T-cell (primary cell): ENCODE results near the gene EZR. TPM values are rescaled to one million over a fixed set of nuclear protein-coding genes. Genes with fewer than 3 reads are reported as not detected.

Source experiments
- ATAC-seq, 4 experiments: fragments of 200-7000 bp in 3 of 4; fragments of 150-1000 bp in 1 of 4; cut with Tn5 transposase; replicated peaks in 1 of 4; 1 replicate in 3 of 4; 2 replicates in 1 of 4; pipeline ENCODE4 v1.10.0; 2021; ENCODE audit warnings: moderate library complexity in 3 of 4, mild to moderate bottlenecking in 2 of 4, moderate number of reproducible peaks in 1 of 4
- CTCF ChIA-PET, 2 donors: fragments of 300-600 bp; sonication (Branson Sonifier 250); formaldehyde crosslinking; loops; one replicate each; lab custom pipeline; 2022; ENCODE audit warnings: antibody characterized with exemption in 2 of 2; lab: Charles Lee
- POLR2A ChIA-PET, 2 donors: fragments of 300-600 bp; sonication (Branson Sonifier 250); formaldehyde crosslinking; loops; one replicate each; lab custom pipeline; 2022; ENCODE audit warnings: antibody characterized with exemption in 2 of 2; lab: Charles Lee
- DNase-seq, 35 experiments: peaks; one replicate each; pipeline versions ENCODE4 v3.0.0 to v3.0.0-alpha.2; 2013 to 2023
- H3K27ac ChIP-seq: one replicate; pipeline ENCODE4 v1.5.1; 2013; ENCODE audit warnings: low read length
- H3K27me3 ChIP-seq, 2 experiments: replicated peaks in 1 of 2; 1 replicate in 1 of 2; 2 replicates in 1 of 2; pipeline versions ENCODE4 v1.6.1 to v1.7.0; 2013; ENCODE audit warnings: low read length in 1 of 2, mixed read lengths in 1 of 2; ENCODE audit not compliant: control insufficient read depth in 2 of 2, insufficient read depth in 2 of 2; ENCODE audit errors: extremely low read depth in 1 of 2
- H3K36me3 ChIP-seq, 2 donors: 1 replicate in 1 of 2; 2 replicates in 1 of 2; pipeline versions ENCODE4 v1.6.1 to v1.7.0; 2013; ENCODE audit warnings: low read length in 1 of 2; ENCODE audit not compliant: control insufficient read depth in 2 of 2, insufficient read depth in 1 of 2; ENCODE audit errors: extremely low read depth in 1 of 2
- H3K4me1 ChIP-seq, 2 experiments: 1 replicate in 1 of 2; 2 replicates in 1 of 2; pipeline versions ENCODE4 v1.6.1 to v1.7.0; 2013; ENCODE audit warnings: low read length in 2 of 2, mixed read lengths in 1 of 2; ENCODE audit not compliant: insufficient read depth in 2 of 2, control insufficient read depth in 1 of 2; ENCODE audit errors: extremely low read depth in 1 of 2
- H3K4me3 ChIP-seq, 2 donors: 1 replicate in 1 of 2; 2 replicates in 1 of 2; pipeline versions ENCODE4 v1.5.1 to v1.7.0; 2013; ENCODE audit warnings: mild to moderate bottlenecking in 2 of 2, low read length in 1 of 2, moderate library complexity in 1 of 2; ENCODE audit not compliant: control insufficient read depth in 1 of 2; ENCODE audit errors: extremely low read depth in 1 of 2
- H3K9me3 ChIP-seq: 2 replicates; pipeline ENCODE4 v1.7.0; 2013
- H3K27ac Mint-ChIP-seq, 2 donors: one replicate each; pipeline ENCODE4 v1.8.0; 2020 to 2021; ENCODE audit warnings: mild to moderate bottlenecking in 2 of 2, mixed read lengths in 2 of 2
- H3K27me3 Mint-ChIP-seq, 2 donors: one replicate each; pipeline ENCODE4 v1.8.0; 2021 to 2022; ENCODE audit warnings: mixed read lengths in 2 of 2
- H3K36me3 Mint-ChIP-seq: one replicate; pipeline ENCODE4 v1.8.0; 2021; ENCODE audit warnings: mixed read lengths
- H3K4me1 Mint-ChIP-seq, 3 donors: one replicate each; pipeline ENCODE4 v1.8.0; 2020 to 2022; ENCODE audit warnings: mixed read lengths in 3 of 3, mild to moderate bottlenecking in 1 of 3
- H3K4me3 Mint-ChIP-seq, 3 donors: one replicate each; pipeline ENCODE4 v1.8.0; 2020 to 2022; ENCODE audit warnings: mild to moderate bottlenecking in 3 of 3, mixed read lengths in 3 of 3, moderate library complexity in 3 of 3
- H3K9me3 Mint-ChIP-seq, 3 donors: one replicate each; pipeline ENCODE4 v1.8.0; 2020 to 2022; ENCODE audit warnings: mixed read lengths in 3 of 3
- WGBS: methylation state at CpG from one replicate; pipeline ENCODE4 v1.1.5; 2013; ENCODE audit warnings: missing lambda C conversion rate; ENCODE audit not compliant: insufficient coverage; 5-methylcytosine and 5-hydroxymethylcytosine counted together
- total RNA-seq, 35 experiments: library from RNA in 6 of 35; stranded (reverse) in 6 of 35; fragments of 120-200 nt in 1 of 35; gene quantifications; one replicate each; pipeline versions ENCODE4 v1.2.1 to v1.2.4 and lab custom pipeline; 2013 to 2026

Gene EZR
- total RNA-seq, 5 donors from 2014 or later (not counting 1 experiment from before 2014, with no cell fraction given) = 176 to 286 (median 272) TPM

DNA sequence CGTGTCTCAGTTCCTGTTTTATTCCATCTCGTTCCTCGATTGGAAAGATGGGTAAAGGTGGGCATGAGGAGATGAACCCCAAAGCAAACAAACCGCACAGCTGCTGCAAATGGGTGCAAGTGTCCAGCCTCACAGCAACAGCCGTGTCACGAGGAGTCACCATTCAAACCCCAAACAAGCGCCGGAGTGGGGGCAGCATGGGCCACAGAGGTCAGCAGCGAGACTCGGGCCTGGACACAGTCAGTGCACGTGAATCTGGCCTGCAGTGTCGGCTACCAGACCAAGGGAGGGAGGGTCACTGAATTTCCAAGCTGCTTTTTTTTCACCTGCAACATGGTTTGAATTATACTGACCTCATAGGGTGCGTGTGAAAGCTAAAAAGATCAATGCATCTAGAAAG, 63.5 kb downstream of the EZR start:
- CTCF ChIA-PET = interaction anchor here in 1 of 2 donors (0.6 kb wide), 1 partner anchor 53 kb away, joined by 6 read pairs; no protein-coding TSS in a partner anchor
- Histone ChIP-seq H3K36me3 (peaks cover 20 to 57% of the 10 kb centered on the region in 2 donors), H3K9me3 (no peaks in the 10 kb centered on the region), H3K4me1 (no peaks in the 10 kb centered on the region), H3K27ac (no peak overlapping the region), H3K27me3 (no peaks in the 10 kb centered on the region), H3K4me3 (no peak overlapping the region)
- DNase-seq (no peak), ATAC-seq (no peak)
- Mint-ChIP-seq H3K27me3 (no peaks in the 10 kb centered on the region), H3K4me1 (no peaks in the 10 kb centered on the region), H3K27ac (no peak overlapping the region), H3K4me3 (no peak overlapping the region), H3K9me3 (no peaks in the 10 kb centered on the region), H3K36me3 (peaks cover 26% of the 10 kb centered on the region)
- WGBS = 97% methylated on average over 7 of the region's 13 CpGs
- POLR2A ChIA-PET = interaction anchor here in 1 of 2 donors (0.6 kb wide), 1 partner anchor 13 kb away, joined by 7 read pairs; no protein-coding TSS in a partner anchor

- POLR2A ChIA-PET = interaction anchor here in 1 of 2 donors (0.8 kb wide), 1 partner anchor 245 kb away, joined by 3 read pairs; the partner anchor contains the start of gene RSPH3
- Mint-ChIP-seq H3K36me3 (peaks cover 30% of the 10 kb centered on the region), H3K4me3 (no peak overlapping the region), H3K9me3 (no peaks in the 10 kb centered on the region), H3K27me3 (no peaks in the 10 kb centered on the region), H3K27ac (no peak overlapping the region), H3K4me1 (no peaks in the 10 kb centered on the region)
- no peak overlapping the region for H3K4me3 ChIP-seq
- no peaks in the 10 kb centered on the region for H3K9me3 ChIP-seq
- DNase-seq (no peak), ATAC-seq (no peak)
- 93% methylated on average over 6 of the region's 11 CpGs for WGBS
- CTCF ChIA-PET = no interaction called here
- no peaks in the 10 kb centered on the region for H3K4me1 ChIP-seq
- H3K27me3 ChIP-seq = no peaks in the 10 kb centered on the region
- no peak overlapping the region for H3K27ac ChIP-seq
- H3K36me3 ChIP-seq = peaks cover 18 to 51% of the 10 kb centered on the region in 2 donors
Observed at GRCh38 chr6:158754738-158755137, 64.4 kb downstream of the EZR start.

- Mint-ChIP-seq H3K27me3 (no peaks in the 10 kb centered on the region), H3K9me3 (no peaks in the 10 kb centered on the region)
Observed at GRCh38 chr6:158753811-158754210, 65.4 kb downstream of the EZR start.

DNA sequence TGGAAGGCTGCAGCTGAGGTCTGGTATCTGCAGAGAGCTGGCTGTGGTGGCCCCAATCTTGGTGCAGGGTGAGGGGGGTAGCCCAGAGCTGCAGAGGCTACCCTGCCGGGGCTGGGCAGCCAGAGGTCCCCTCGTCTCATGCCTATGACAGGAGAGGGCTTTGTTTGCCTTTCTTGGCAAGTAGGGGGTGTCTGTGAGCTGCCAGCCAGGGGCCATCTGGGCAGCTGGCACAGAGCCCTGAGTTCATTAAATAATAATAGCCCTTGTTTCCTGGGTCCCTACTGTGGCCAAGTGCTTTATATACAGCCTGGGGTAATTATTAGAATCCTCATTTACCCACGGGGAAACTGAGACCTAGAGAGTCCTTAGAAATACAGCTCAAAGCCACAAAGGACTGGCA, 66.6 kb downstream of the EZR start:
- H3K27ac Mint-ChIP-seq = no peak overlapping the region
- ATAC-seq (no peak), DNase-seq (no peak)
- Histone ChIP-seq H3K4me1 (no peaks in the 10 kb centered on the region), H3K27me3 (no peaks in the 10 kb centered on the region), H3K4me3 (no peak overlapping the region), H3K36me3 (peaks cover 15 to 45% of the 10 kb centered on the region in 2 donors), H3K27ac (no peak overlapping the region), H3K9me3 (no peaks in the 10 kb centered on the region)
- H3K27me3 Mint-ChIP-seq = no peaks in the 10 kb centered on the region
- H3K36me3 Mint-ChIP-seq = peaks cover 28% of the 10 kb centered on the region
- CTCF ChIA-PET = interaction anchor here (0.7 kb wide), 2 partner anchors 25 to 204 kb away, joined by 4 to 6 read pairs; no protein-coding TSS in a partner anchor
- no peaks in the 10 kb centered on the region for H3K4me1 Mint-ChIP-seq
- H3K4me3 Mint-ChIP-seq = no peak overlapping the region
- H3K9me3 Mint-ChIP-seq = no peaks in the 10 kb centered on the region
- POLR2A ChIA-PET = interaction anchor here in 1 of 2 donors (0.7 kb wide), 1 partner anchor 13 kb away, joined by 9 read pairs; no protein-coding TSS in a partner anchor
- 43% methylated on average over 1 of the region's 3 CpGs for WGBS

More at GRCh38 chr6:158753811-158754210, 65.4 kb downstream of the EZR start:
- H3K36me3 Mint-ChIP-seq = peaks cover 31% of the 10 kb centered on the region
- H3K27ac Mint-ChIP-seq = no peak overlapping the region
- ATAC-seq (no peak), DNase-seq (no peak)
- no peak overlapping the region for H3K4me3 ChIP-seq
- ChIA-PET POLR2A (interaction anchor here in 1 of 2 donors (0.7 kb wide), 1 partner anchor 116 kb away, joined by 4 read pairs; no protein-coding TSS in a partner anchor), CTCF (no interaction called here)
- H3K36me3 ChIP-seq = peaks cover 15 to 52% of the 10 kb centered on the region in 2 donors
- H3K4me1 ChIP-seq = no peaks in the 10 kb centered on the region
- no peaks in the 10 kb centered on the region for H3K27me3 ChIP-seq
- 88% methylated on average over 5 of the region's 9 CpGs for WGBS
- H3K4me1 Mint-ChIP-seq = no peaks in the 10 kb centered on the region
- H3K9me3 ChIP-seq = no peaks in the 10 kb centered on the region
- H3K27ac ChIP-seq = no peak overlapping the region
- H3K4me3 Mint-ChIP-seq = no peak overlapping the region

DNA sequence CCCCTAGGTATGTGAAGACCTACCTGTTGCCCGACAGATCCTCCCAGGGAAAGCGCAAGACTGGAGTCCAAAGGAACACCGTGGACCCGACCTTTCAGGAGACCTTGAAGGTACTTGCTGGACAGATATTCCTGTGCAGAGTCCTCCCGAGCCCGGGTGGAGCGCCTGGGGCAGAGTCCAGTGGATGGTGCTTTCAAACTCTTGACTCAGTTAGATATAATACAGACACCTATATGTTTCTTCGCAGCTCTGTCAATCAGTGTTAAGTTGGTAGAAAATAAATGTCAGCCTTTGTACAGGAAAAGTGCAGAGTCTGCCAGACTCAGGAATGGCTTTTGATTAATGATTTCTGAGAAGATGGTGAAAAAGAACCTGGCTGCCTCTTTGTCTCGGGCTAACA, 67.2 kb downstream of the EZR start:
- ATAC-seq = no peak
- H3K4me3 ChIP-seq = no peak overlapping the region
- no peak overlapping the region for H3K27ac ChIP-seq
- no peak for DNase-seq
- no peaks in the 10 kb centered on the region for H3K9me3 ChIP-seq
- POLR2A ChIA-PET = no interaction called here
- Mint-ChIP-seq H3K9me3 (no peaks in the 10 kb centered on the region), H3K27me3 (no peaks in the 10 kb centered on the region), H3K4me1 (no peaks in the 10 kb centered on the region), H3K36me3 (peaks cover 23% of the 10 kb centered on the region), H3K4me3 (no peak overlapping the region), H3K27ac (no peak overlapping the region)
- WGBS = 92% methylated on average over 4 of the region's 9 CpGs
- no peaks in the 10 kb centered on the region for H3K27me3 ChIP-seq
- no peaks in the 10 kb centered on the region for H3K4me1 ChIP-seq
- H3K36me3 ChIP-seq = peaks cover 15 to 39% of the 10 kb centered on the region in 2 donors
- CTCF ChIA-PET = no interaction called here

DNA sequence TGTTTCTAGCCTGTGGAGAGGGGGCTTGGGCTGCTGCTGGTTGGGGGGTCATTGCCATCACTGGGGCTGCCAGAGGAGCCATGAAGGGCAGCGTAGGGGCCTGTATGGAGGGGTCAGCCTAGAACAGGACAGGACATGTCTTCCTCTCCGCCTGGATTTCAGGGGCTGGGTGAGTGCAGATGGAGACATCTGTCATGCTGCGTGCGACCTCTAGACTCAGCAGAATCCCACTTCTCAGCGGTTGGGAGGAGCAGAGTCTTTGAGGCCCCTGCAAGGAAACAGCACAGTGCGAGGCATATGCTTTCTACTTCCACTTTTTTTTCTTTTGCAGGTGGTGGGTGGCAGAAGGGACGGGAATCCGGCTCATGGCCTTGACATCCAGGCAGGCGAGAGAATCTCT, 67.9 kb downstream of the EZR start:
- H3K9me3 ChIP-seq = no peaks in the 10 kb centered on the region
- WGBS = 90% methylated on average over 3 of the region's 9 CpGs
- ChIA-PET CTCF (no interaction called here), POLR2A (no interaction called here)
- Mint-ChIP-seq H3K4me1 (no peaks in the 10 kb centered on the region), H3K27me3 (no peaks in the 10 kb centered on the region), H3K4me3 (no peak overlapping the region), H3K36me3 (peaks cover 23% of the 10 kb centered on the region), H3K9me3 (no peaks in the 10 kb centered on the region), H3K27ac (peak overlapping the region in 1 of 2 donors; percentile 6)
- H3K4me1 ChIP-seq = no peaks in the 10 kb centered on the region
- no peak for DNase-seq
- H3K4me3 ChIP-seq = no peak overlapping the region
- H3K27ac ChIP-seq = no peak overlapping the region
- no peak for ATAC-seq
- peaks cover 15 to 39% of the 10 kb centered on the region in 2 donors for H3K36me3 ChIP-seq
- no peaks in the 10 kb centered on the region for H3K27me3 ChIP-seq
